B cell (primary cell): ENCODE data around the gene TEX13B. TPM values are rescaled to one million over a fixed set of nuclear protein-coding genes. Genes with fewer than 3 reads are reported as not detected.

Source experiments
- ATAC-seq: fragments of 200-7000 bp; cut with Tn5 transposase; one replicate; pipeline ENCODE4 v1.10.0; 2021; ENCODE audit warnings: low read depth, mild to moderate bottlenecking, moderate number of reproducible peaks, moderate library complexity
- CTCF ChIA-PET: fragments of 350-600 bp; sonication (Branson Sonifier 250); formaldehyde crosslinking; loops from one replicate; lab custom pipeline; 2021; ENCODE audit warnings: antibody characterized with exemption, inconsistent platforms; lab: Charles Lee
- POLR2A ChIA-PET: fragments of 350-600 bp; sonication (Branson Sonifier 250); formaldehyde crosslinking; loops from one replicate; lab custom pipeline; 2021; ENCODE audit warnings: antibody characterized with exemption; lab: Charles Lee
- DNase-seq: peaks from one replicate; pipeline ENCODE4 v3.0.0; 2013
- H2AFZ ChIP-seq: 2 replicates; pipeline ENCODE4 v1.6.1; 2012; ENCODE audit warnings: mild to moderate bottlenecking, low read depth, low read length; ENCODE audit not compliant: insufficient read depth, poor library complexity, severe bottlenecking
- H3K27ac ChIP-seq, 2 donors: 1 replicate in 1 of 2; 2 replicates in 1 of 2; pipeline ENCODE4 v1.5.1; 2012 to 2013; ENCODE audit warnings: low read length in 2 of 2, mild to moderate bottlenecking in 2 of 2, moderate library complexity in 1 of 2
- H3K27me3 ChIP-seq, 4 experiments: fragments of 200-600 bp in 1 of 4; sonication (generic) in 1 of 4; replicated peaks in 1 of 4; 1 replicate in 2 of 4; 2 replicates in 2 of 4; pipeline versions ENCODE4 v1.6.1 to v1.7.0; 2013 to 2016; ENCODE audit warnings: low read length in 3 of 4, mild to moderate bottlenecking in 2 of 4, mixed read lengths in 1 of 4, moderate library complexity in 1 of 4; ENCODE audit not compliant: insufficient read depth in 4 of 4, control insufficient read depth in 3 of 4; ENCODE audit errors: control extremely low read depth in 1 of 4
- H3K36me3 ChIP-seq, 2 experiments: replicated peaks in 1 of 2; 1 replicate in 1 of 2; 2 replicates in 1 of 2; pipeline versions ENCODE4 v1.6.1 to v1.7.1; 2013; ENCODE audit warnings: low read length in 1 of 2; ENCODE audit not compliant: insufficient read depth in 2 of 2, control insufficient read depth in 1 of 2; ENCODE audit errors: control extremely low read depth in 1 of 2, extremely low read depth in 1 of 2
- H3K4me1 ChIP-seq, 2 donors: fragments of 200-600 bp in 1 of 2; sonication (generic) in 1 of 2; 1 replicate in 1 of 2; 2 replicates in 1 of 2; pipeline versions ENCODE4 v1.5.1 to v1.6.1; 2013 to 2017; ENCODE audit warnings: low read length in 2 of 2; ENCODE audit not compliant: control insufficient read depth in 2 of 2, insufficient read depth in 2 of 2
- H3K4me2 ChIP-seq: replicated peaks from 2 replicates; pipeline ENCODE3; 2012; ENCODE audit warnings: mild to moderate bottlenecking, low read depth, low read length; ENCODE audit not compliant: poor library complexity, severe bottlenecking
- H3K4me3 ChIP-seq, 5 experiments: fragments of 200-600 bp in 1 of 5; sonication (generic) in 1 of 5; 1 replicate in 3 of 5; 2 replicates in 2 of 5; pipeline versions ENCODE4 v1.5.1 to v1.7.0; 2011 to 2016; ENCODE audit warnings: low read length in 4 of 5, mild to moderate bottlenecking in 4 of 5, low read depth in 2 of 5, control low read depth in 1 of 5, moderate library complexity in 1 of 5; ENCODE audit not compliant: insufficient read depth in 1 of 5; ENCODE audit errors: control extremely low read depth in 1 of 5, extremely low read depth in 1 of 5
- H3K79me2 ChIP-seq: fragments of 200-600 bp; sonication (generic); one replicate; pipeline ENCODE4 v1.6.0; 2016; ENCODE audit warnings: low read length; ENCODE audit not compliant: control insufficient read depth, insufficient read depth
- H3K9ac ChIP-seq: fragments of 200-600 bp; sonication (generic); 2 replicates; pipeline ENCODE4 v1.6.1; 2017; ENCODE audit warnings: mild to moderate bottlenecking, low read length, moderate library complexity
- H3K9me3 ChIP-seq, 3 donors: one replicate each; pipeline versions ENCODE4 v1.6.1 to v1.7.1; 2013; ENCODE audit warnings: low read length in 2 of 3; ENCODE audit not compliant: control insufficient read depth in 2 of 3, insufficient read depth in 1 of 3; ENCODE audit errors: control extremely low read depth in 1 of 3
- H4K20me1 ChIP-seq: 2 replicates; pipeline ENCODE4 v1.6.0; 2012; ENCODE audit warnings: mild to moderate bottlenecking, low read length; ENCODE audit not compliant: insufficient read depth, control insufficient read depth, poor library complexity, severe bottlenecking
- H3K27ac Mint-ChIP-seq: one replicate; pipeline ENCODE4 v1.8.0; 2021; ENCODE audit warnings: mixed read lengths
- H3K27me3 Mint-ChIP-seq: one replicate; pipeline ENCODE4 v1.8.0; 2021; ENCODE audit warnings: mixed read lengths
- H3K4me1 Mint-ChIP-seq: one replicate; pipeline ENCODE4 v1.8.0; 2021; ENCODE audit warnings: mixed read lengths
- H3K4me3 Mint-ChIP-seq: one replicate; pipeline ENCODE4 v1.8.0; 2021; ENCODE audit warnings: mixed read lengths
- H3K9me3 Mint-ChIP-seq: one replicate; pipeline ENCODE4 v1.8.0; 2022; ENCODE audit warnings: mixed read lengths; ENCODE audit not compliant: insufficient read depth
- CTCF ChIP-seq: fragments of 200-600 bp; IDR thresholded peaks from one replicate; pipeline ENCODE4 v1.8.0; 2022; ENCODE audit warnings: antibody characterized with exemption, mild to moderate bottlenecking
- EZH2 ChIP-seq: IDR thresholded peaks from 2 replicates; pipeline ENCODE4 v1.6.1; 2012; ENCODE audit warnings: borderline replicate concordance, low read depth, mild to moderate bottlenecking, moderate library complexity, low read length; ENCODE audit not compliant: insufficient read depth, poor library complexity, severe bottlenecking
- WGBS: methylation state at CpG from one replicate; pipeline ENCODE4 v1.1.5; 2013; ENCODE audit warnings: missing lambda C conversion rate; ENCODE audit not compliant: insufficient coverage; 5-methylcytosine and 5-hydroxymethylcytosine counted together
- intact Hi-C: fragments of 100-400 bp; cut with micrococcal nuclease; formaldehyde crosslinking; loops from one replicate; pipeline ENCODE4 v1.10.0; 2022
- polyA plus RNA-seq: library from polyadenylated mRNA; depleted of rRNA; stranded (reverse); fragments of >200 nt; gene quantifications from 2 replicates; pipeline ENCODE4 v1.2.3, GENCODE V29; 2012
- total RNA-seq, 2 donors: library from RNA; stranded (reverse); fragments of 120-200 nt in 1 of 2; gene quantifications; 1 replicate in 1 of 2; 2 replicates in 1 of 2; pipeline versions ENCODE4 v1.2.3 to v1.2.4, GENCODE V29; 2013 to 2022

TEX13B gene
- total and polyA plus RNA-seq, 2 donors (not counting 1 experiment from before 2014, with no cell fraction given), result not detected

GRCh38 chrX:108022491-108023089 is 40.4 kb upstream of the TEX13B start:
- Histone ChIP-seq H2AFZ (no peak overlapping the region), H3K9me3 (no peaks in the 10 kb centered on the region), H3K4me2 (no peak overlapping the region), H3K4me1 (peaks cover 4 to 27% of the 10 kb centered on the region in 2 donors), H3K4me3 (no peak overlapping the region), H3K79me2 (no peaks in the 10 kb centered on the region), H3K27me3 (no peaks in the 10 kb centered on the region), H3K27ac (no peak overlapping the region), H3K9ac (no peak overlapping the region), H3K36me3 (no peaks in the 10 kb centered on the region), H4K20me1 (no peaks in the 10 kb centered on the region)
- CTCF ChIA-PET, result interaction anchor here (0.7 to 2.3 kb wide), 2 partner anchors 47 to 49 kb away, joined by 3 to 5 read pairs; no protein-coding TSS in a partner anchor
- Mint-ChIP-seq H3K27me3 (no peaks in the 10 kb centered on the region), H3K4me1 (peaks cover 45% of the 10 kb centered on the region), H3K27ac (no peak overlapping the region), H3K4me3 (peak overlapping the region; percentile 35), H3K9me3 (no peaks in the 10 kb centered on the region)
- TF ChIP-seq CTCF (no peak), EZH2 (no peak)
- WGBS, result no CpG with 5 or more reads among the region's 1 CpG
- DNase-seq, result no peak
- POLR2A ChIA-PET, result no interaction called here
- no peak for ATAC-seq
- intact Hi-C loops, result no loop called here

- Histone ChIP-seq H3K27me3 (no peaks in the 10 kb centered on the region), H3K4me2 (no peak overlapping the region), H3K9ac (no peak overlapping the region), H3K27ac (no peak overlapping the region), H4K20me1 (no peaks in the 10 kb centered on the region), H3K79me2 (no peaks in the 10 kb centered on the region), H3K9me3 (no peaks in the 10 kb centered on the region), H3K4me3 (no peak overlapping the region), H3K4me1 (peaks cover 4 to 23% of the 10 kb centered on the region in 2 donors), H2AFZ (no peak overlapping the region), H3K36me3 (no peaks in the 10 kb centered on the region)
- peak overlapping the region; percentile 80 for H3K4me3 Mint-ChIP-seq
- ChIA-PET POLR2A (no interaction called here), CTCF (interaction anchor here (0.7 to 2.3 kb wide), 9 partner anchors 9 to 244 kb away, joined by 3 to 6 read pairs (median 3); partner anchors contain the start of gene NCBP2L)
- no CpG with 5 or more reads among the region's 2 CpGs for WGBS
- H3K27me3 Mint-ChIP-seq, result no peaks in the 10 kb centered on the region
- H3K27ac Mint-ChIP-seq, result peak overlapping the region; percentile 59
- ATAC-seq, result peak; percentile 24
- no peaks in the 10 kb centered on the region for H3K9me3 Mint-ChIP-seq
- TF ChIP-seq CTCF (peak; percentile 27), EZH2 (no peak)
- DNase-seq, result peak; percentile 30
- intact Hi-C loops, result loop anchor here (1.0 kb wide), 1 partner anchor 52 kb away; no protein-coding TSS in a partner anchor
- peaks cover 30% of the 10 kb centered on the region for H3K4me1 Mint-ChIP-seq
These were observed 38.5 kb upstream of the TEX13B start for GRCh38 chrX:108020631-108021030.
